IMR-90 (cell line): Measurements from ENCODE around the gene SH3BGRL3. TPM values are rescaled to one million over a fixed set of nuclear protein-coding genes. Genes with fewer than 3 reads are reported as not detected.
"Not testable (repeated sequence)": the region's sequence is repeated elsewhere in the genome, so short reads cannot be mapped to it uniquely, and the experiment has no call there.

Source experiments
- ATAC-seq: fragments of 200-7000 bp; cut with Tn5 transposase; 2 replicates; pipeline ENCODE4 v1.9.1; 2020; ENCODE audit warnings: low read depth, mild to moderate bottlenecking, moderate library complexity
- BruUV-seq: library from RNA; stranded (reverse); fragments of 400-500 nt; replicated peaks from 2 replicates; lab custom pipeline; 2021; lab: Mats Ljungman, UMichigan
- CTCF ChIA-PET: fragments of 300-600 bp; formaldehyde crosslinking; extraction: SDS; loops from one replicate; lab custom pipeline; 2021; ENCODE audit warnings: antibody characterized with exemption; lab: Yijun Ruan, JAX
- POLR2A ChIA-PET: fragments of 300-600 bp; sonication (Branson Sonifier 250); formaldehyde crosslinking; loops from one replicate; lab custom pipeline; 2022; ENCODE audit warnings: antibody characterized with exemption; ENCODE audit not compliant: unreplicated experiment; lab: Charles Lee
- DNase-seq: peaks from one replicate; pipeline ENCODE4 v3.0.0; 2013
- H2AFZ ChIP-seq: replicated peaks from 2 replicates; pipeline ENCODE3; 2013; ENCODE audit warnings: low read length, mild to moderate bottlenecking; ENCODE audit not compliant: poor library complexity
- H2AK5ac ChIP-seq: 2 replicates; pipeline ENCODE4 v1.6.1; 2013; ENCODE audit warnings: low read depth, low read length, inconsistent platforms
- H2AK9ac ChIP-seq: replicated peaks from 2 replicates; pipeline ENCODE3; 2013; ENCODE audit warnings: mild to moderate bottlenecking, low read depth, low read length, moderate library complexity; ENCODE audit not compliant: poor library complexity
- H2BK120ac ChIP-seq: 2 replicates; pipeline ENCODE4 v1.6.1; 2013; ENCODE audit warnings: low read depth, low read length, inconsistent platforms
- H2BK15ac ChIP-seq: 3 replicates; pipeline ENCODE4 v1.6.1; 2013; ENCODE audit warnings: low read depth, low read length, inconsistent platforms
- H2BK20ac ChIP-seq: 2 replicates; pipeline ENCODE4 v1.6.1; 2013; ENCODE audit warnings: low read depth, mild to moderate bottlenecking, inconsistent platforms, low read length, moderate library complexity
- H2BK5ac ChIP-seq: 2 replicates; pipeline ENCODE4 v1.6.1; 2013; ENCODE audit warnings: mild to moderate bottlenecking, low read depth, low read length, inconsistent platforms; ENCODE audit not compliant: poor library complexity, severe bottlenecking
- H3K14ac ChIP-seq: replicated peaks from 2 replicates; pipeline ENCODE4 v1.6.1; 2013; ENCODE audit warnings: low read depth, low read length, inconsistent platforms
- H3K18ac ChIP-seq: 2 replicates; pipeline ENCODE4 v1.6.1; 2013; ENCODE audit warnings: low read depth, low read length, control low read depth
- H3K23ac ChIP-seq: 2 replicates; pipeline ENCODE4 v1.6.1; 2013; ENCODE audit warnings: low read depth, low read length, inconsistent platforms
- H3K27ac ChIP-seq: 2 replicates; pipeline ENCODE4 v1.5.1; 2013; ENCODE audit warnings: mild to moderate bottlenecking, control low read depth, low read length; ENCODE audit not compliant: insufficient read depth
- H3K27me3 ChIP-seq: 2 replicates; pipeline ENCODE4 v1.6.1; 2013; ENCODE audit warnings: low read length; ENCODE audit not compliant: control insufficient read depth, insufficient read depth
- H3K36me3 ChIP-seq: 2 replicates; pipeline ENCODE4 v1.6.1; 2013; ENCODE audit warnings: low read length, mixed read lengths; ENCODE audit not compliant: control insufficient read depth, insufficient read depth
- H3K4ac ChIP-seq: 2 replicates; pipeline ENCODE4 v1.6.1; 2013; ENCODE audit warnings: low read depth, low read length, inconsistent platforms
- H3K4me1 ChIP-seq: 2 replicates; pipeline ENCODE4 v1.6.1; 2013; ENCODE audit warnings: low read length, mixed read lengths; ENCODE audit not compliant: control insufficient read depth, insufficient read depth
- H3K4me2 ChIP-seq: 2 replicates; pipeline ENCODE4 v1.6.1; 2013; ENCODE audit warnings: low read depth, mild to moderate bottlenecking, control low read depth, low read length, moderate library complexity
- H3K4me3 ChIP-seq: 2 replicates; pipeline ENCODE4 v1.5.1; 2013; ENCODE audit warnings: low read depth, mild to moderate bottlenecking, control low read depth, low read length, moderate library complexity; ENCODE audit not compliant: insufficient read depth
- H3K56ac ChIP-seq: 2 replicates; pipeline ENCODE4 v1.6.1; 2013; ENCODE audit warnings: low read length, inconsistent platforms; ENCODE audit not compliant: insufficient read depth; ENCODE audit errors: extremely low read depth
- H3K79me1 ChIP-seq, 2 experiments: 2 replicates each; pipeline ENCODE4 v1.6.1; 2013; ENCODE audit warnings: low read length in 2 of 2, inconsistent platforms in 1 of 2, low read depth in 1 of 2
- H3K9ac ChIP-seq: 2 replicates; pipeline ENCODE4 v1.6.1; 2013; ENCODE audit warnings: low read depth, low read length, control low read depth
- H3K9me1 ChIP-seq: 2 replicates; pipeline ENCODE4 v1.6.1; 2013; ENCODE audit warnings: low read length, inconsistent platforms; ENCODE audit not compliant: insufficient read depth
- H3K9me3 ChIP-seq: 2 replicates; pipeline ENCODE4 v1.6.1; 2013; ENCODE audit warnings: low read length; ENCODE audit not compliant: control insufficient read depth, insufficient read depth
- H4K20me1 ChIP-seq: 2 replicates; pipeline ENCODE4 v1.6.1; 2013; ENCODE audit warnings: low read length, inconsistent platforms; ENCODE audit not compliant: insufficient read depth
- H4K5ac ChIP-seq: 2 replicates; pipeline ENCODE4 v1.6.1; 2013; ENCODE audit warnings: mild to moderate bottlenecking, low read depth, low read length, control low read depth
- H4K8ac ChIP-seq, 2 experiments: 2 replicates each; pipeline ENCODE4 v1.6.1; 2013; ENCODE audit warnings: low read depth in 2 of 2, low read length in 2 of 2, control low read depth in 1 of 2, inconsistent platforms in 1 of 2
- H4K91ac ChIP-seq: 2 replicates; pipeline ENCODE4 v1.6.1; 2013; ENCODE audit warnings: low read depth, low read length, inconsistent platforms; ENCODE audit not compliant: insufficient read depth
- WGBS, 2 experiments: methylation state at CpG; one replicate each; pipeline versions ENCODE4 v1.1.5 to v1.1.7; 2013; ENCODE audit warnings: missing lambda C conversion rate in 2 of 2; ENCODE audit not compliant: insufficient read length in 1 of 2; ENCODE audit errors: extremely low coverage in 2 of 2; 5-methylcytosine and 5-hydroxymethylcytosine counted together
- dilution Hi-C: fragments of 300-500 bp; cut with HindIII; formaldehyde crosslinking; loops from one replicate; pipeline ENCODE4 v1.14.3; 2018; ENCODE audit warnings: low sequenced_read_pairs; ENCODE audit not compliant: unreplicated experiment
- in situ Hi-C: fragments of 300-500 bp; cut with MboI; formaldehyde crosslinking; loops from 3 replicates; pipeline ENCODE4 v1.14.3; 2019; ENCODE audit warnings: low sequenced_read_pairs, inconsistent platforms, mixed read lengths
- intact Hi-C: fragments of 100-400 bp; cut with micrococcal nuclease; formaldehyde crosslinking; loops from 2 replicates; pipeline ENCODE4 v1.10.0; 2022
- polyA plus RNA-seq, 3 experiments: library from polyadenylated mRNA; depleted of rRNA; stranded (reverse); fragments of >200 nt; gene quantifications; 2 replicates each; pipeline ENCODE4 v1.2.3, GENCODE V29; 2012; ENCODE audit warnings: low replicate concordance in 1 of 3
- total RNA-seq: library from RNA; depleted of rRNA; stranded (reverse); fragments of >200 nt; gene quantifications from 2 replicates; pipeline ENCODE4 v1.2.3, GENCODE V29; 2012

Gene SH3BGRL3
- total and polyA plus RNA-seq, 2 of the 4 experiments (the other 2 are of a cell fraction) = 35.0 to 483 TPM

GRCh38 chr1:26292735-26293134 is 12.8 kb downstream of the SH3BGRL3 start:
- H3K27me3 ChIP-seq, H4K5ac ChIP-seq, BruUV-seq, H3K9me3 ChIP-seq, POLR2A ChIA-PET, H2BK120ac ChIP-seq, in situ Hi-C loops, H3K9ac ChIP-seq, H3K56ac ChIP-seq, H4K91ac ChIP-seq, H2BK5ac ChIP-seq, H3K4ac ChIP-seq, H2AK9ac ChIP-seq, dilution Hi-C loops, H3K14ac ChIP-seq, H2AK5ac ChIP-seq, H3K4me1 ChIP-seq, ATAC-seq, H3K18ac ChIP-seq, H3K36me3 ChIP-seq, H2BK15ac ChIP-seq, H3K23ac ChIP-seq, intact Hi-C loops, H3K4me2 ChIP-seq, H3K4me3 ChIP-seq, H4K20me1 ChIP-seq, H4K8ac ChIP-seq, H3K27ac ChIP-seq, DNase-seq, H2AFZ ChIP-seq, H2BK20ac ChIP-seq: not testable (repeated sequence)
- 100% methylated on average over 2 of the region's 5 CpGs; no CpG with 5 or more reads in 1 of the 2 experiments for WGBS, 2 experiments
- Histone ChIP-seq H3K9me1 (peaks cover 11% of the 10 kb centered on the region), H3K79me1 (peaks cover 0 to 10% of the 10 kb centered on the region in 2 experiments; a peak in 2 of 4 replicates)
- CTCF ChIA-PET = interaction anchor here (0.6 kb wide), 1 partner anchor 28 kb away, joined by 3 read pairs; no protein-coding TSS in a partner anchor
